Ascending aorta (tissue), 2 donors: ENCODE results near the gene PRC1. TPM values are rescaled to one million over a fixed set of nuclear protein-coding genes. Genes with fewer than 3 reads are reported as not detected.

Experiments used
- DNase-seq, 2 donors: peaks; one replicate each; pipeline ENCODE4 v3.0.0-alpha.2; 2019; ENCODE audit warnings: low spot score in 2 of 2
- H3K27ac ChIP-seq, 2 donors: fragments of 200-600 bp; sonication (generic); one replicate each; pipeline ENCODE4 v1.5.1; 2016 to 2017; ENCODE audit warnings: mild to moderate bottlenecking in 1 of 2
- H3K27me3 ChIP-seq: fragments of 200-600 bp; sonication (generic); one replicate; pipeline ENCODE4 v1.5.1; 2017
- H3K36me3 ChIP-seq, 2 donors: fragments of 200-600 bp; sonication (generic); one replicate each; pipeline ENCODE4 v1.5.1; 2016
- H3K4me1 ChIP-seq, 2 donors: fragments of 200-600 bp; sonication (generic); one replicate each; pipeline ENCODE4 v1.5.1; 2016 to 2017; ENCODE audit warnings: mild to moderate bottlenecking in 1 of 2
- H3K4me3 ChIP-seq, 2 donors: fragments of 200-600 bp; sonication (generic); one replicate each; pipeline ENCODE4 v1.5.1; 2016 to 2017; ENCODE audit warnings: mild to moderate bottlenecking in 1 of 2
- H3K9me3 ChIP-seq, 2 donors: fragments of 200-600 bp; sonication (generic); one replicate each; pipeline ENCODE4 v1.5.1; 2016
- CTCF ChIP-seq, 3 experiments: fragments of 200-600 bp in 2 of 3; fragments of 450-650 bp in 1 of 3; sonication (generic) in 2 of 3; IDR thresholded peaks; one replicate each; pipeline ENCODE4 v1.5.1; 2016 to 2019; ENCODE audit warnings: antibody characterized with exemption in 3 of 3, mild to moderate bottlenecking in 1 of 3, moderate library complexity in 1 of 3
- intact Hi-C: fragments of 100-400 bp; cut with DNase I; formaldehyde crosslinking; loops from one replicate; pipeline ENCODE4 v1.15.1; 2023
- total RNA-seq: library from RNA; depleted of rRNA; stranded (reverse); fragments of >200 nt; gene quantifications from one replicate; pipeline ENCODE4 v1.1.0, GENCODE V29; 2016

PRC1 gene
- total RNA-seq, 1 donor from 2014 or later: 29.1 TPM

- Histone ChIP-seq H3K36me3 (no peaks in the 10 kb centered on the region), H3K27ac (no peak overlapping the region), H3K4me1 (no peaks in the 10 kb centered on the region), H3K9me3 (no peaks in the 10 kb centered on the region), H3K4me3 (no peak overlapping the region), H3K27me3 (no peaks in the 10 kb centered on the region)
- TF ChIP-seq CTCF (IDR thresholded peaks at IDR 0.05): no peak
- DNase-seq: no peak
- intact Hi-C loops: no loop called here
Observed at GRCh38 chr15:91031796-91032195, 37.5 kb upstream of the PRC1 start.

GRCh38 chr15:91027677-91028076 is 33.3 kb upstream of the PRC1 start:
- Histone ChIP-seq H3K4me3 (no peak overlapping the region), H3K27me3 (no peaks in the 10 kb centered on the region), H3K9me3 (no peaks in the 10 kb centered on the region), H3K27ac (no peak overlapping the region), H3K36me3 (no peaks in the 10 kb centered on the region), H3K4me1 (no peaks in the 10 kb centered on the region)
- intact Hi-C loops: no loop called here
- DNase-seq: no peak
- no peak for TF ChIP-seq CTCF (IDR thresholded peaks at IDR 0.05)

GRCh38 chr15:91023720-91024119 is 29.4 kb upstream of the PRC1 start:
- no peak for TF ChIP-seq CTCF (IDR thresholded peaks at IDR 0.05)
- peaks cover 0 to 8% of the 10 kb centered on the region in 2 donors for H3K4me1 ChIP-seq
- intact Hi-C loops: loop anchor here (2.0 kb wide), 1 partner anchor 69 kb away; the partner anchor contains the start of gene RCCD1
- H3K9me3 ChIP-seq: no peaks in the 10 kb centered on the region
- H3K4me3 ChIP-seq: no peak overlapping the region
- no peaks in the 10 kb centered on the region for H3K36me3 ChIP-seq
- no peak for DNase-seq
- H3K27me3 ChIP-seq: no peaks in the 10 kb centered on the region
- no peak overlapping the region for H3K27ac ChIP-seq

- no peak for DNase-seq
- Histone ChIP-seq H3K27ac (peak overlapping the region; percentile 71 to 82), H3K4me1 (peaks cover 0 to 8% of the 10 kb centered on the region in 2 donors), H3K9me3 (no peaks in the 10 kb centered on the region), H3K27me3 (no peaks in the 10 kb centered on the region), H3K36me3 (no peaks in the 10 kb centered on the region), H3K4me3 (peak overlapping the region; percentile 95 to 99)
- intact Hi-C loops: loop anchor here (1.0 to 2.0 kb wide), 2 partner anchors 28 to 68 kb away; partner anchors contain the start of genes PRC1 and RCCD1
- TF ChIP-seq CTCF (IDR thresholded peaks at IDR 0.05): no peak
Observed at GRCh38 chr15:91022832-91023129, 28.4 kb upstream of the PRC1 start.

DNA sequence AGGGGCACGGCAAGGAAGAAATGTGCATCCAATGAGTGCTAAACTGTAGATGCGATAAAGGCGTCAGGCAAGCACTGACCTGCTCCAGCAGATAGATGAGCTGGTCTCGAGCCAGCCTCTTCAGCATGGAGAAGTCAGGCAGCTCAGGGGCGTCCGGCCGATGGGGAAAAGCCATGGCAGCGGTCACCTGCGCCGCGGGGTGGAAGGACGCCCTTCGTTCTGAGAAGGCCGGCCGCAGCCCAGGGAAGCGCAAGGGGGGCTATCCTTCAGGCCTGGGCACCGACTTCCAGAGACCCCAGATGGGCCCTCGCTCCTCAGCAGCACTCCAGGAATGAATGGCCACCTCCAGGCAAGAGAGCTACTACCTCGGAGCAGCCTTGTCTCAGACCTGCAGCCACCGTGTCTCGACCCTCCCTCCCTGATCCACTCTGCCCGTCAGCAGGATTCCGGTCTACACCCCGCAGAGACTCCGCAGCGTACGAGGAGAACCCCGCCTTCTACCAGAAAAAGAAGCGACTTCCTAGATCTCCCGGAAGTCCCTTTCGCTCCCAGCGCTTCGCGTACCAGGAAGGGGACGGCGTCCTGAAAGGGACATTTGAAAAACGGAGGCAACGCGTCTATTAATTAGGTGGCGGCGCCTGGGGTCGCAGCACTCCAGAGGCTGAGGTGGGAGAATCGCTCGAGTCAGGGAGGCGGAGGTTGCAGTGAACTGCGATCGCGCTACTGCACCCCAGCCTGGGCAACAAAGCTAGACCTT is 27.9 kb upstream of the PRC1 start, which contains the start of gene VPS33B:
Gene VPS33B, minus strand, starts transcription at position 520 of the 757 bp plus-strand sequence. Its CDS starts 345 bp downstream, at position 175.
- peaks cover 0 to 3% of the 10 kb centered on the region in 2 donors for H3K36me3 ChIP-seq
- no peaks in the 10 kb centered on the region for H3K9me3 ChIP-seq
- intact Hi-C loops: loop anchor here (1.0 to 2.0 kb wide), 2 partner anchors 28 to 67 kb away; partner anchors contain the start of genes PRC1 and RCCD1
- H3K27ac ChIP-seq: peak within 1 kb of the TSS; percentile 71 to 82
- no peak for TF ChIP-seq CTCF (IDR thresholded peaks at IDR 0.05)
- H3K4me1 ChIP-seq: peaks cover 0 to 8% of the 10 kb centered on the region in 2 donors
- H3K27me3 ChIP-seq: no peaks in the 10 kb centered on the region
- peak; percentile 30 to 93 for DNase-seq
- peak within 1 kb of the TSS; percentile 95 to 99 for H3K4me3 ChIP-seq
